G401 (cell line): Measurements from ENCODE around the gene IFT57. TPM values are rescaled to one million over a fixed set of nuclear protein-coding genes. Genes with fewer than 3 reads are reported as not detected.
"Not testable (repeated sequence)": the region's sequence is repeated elsewhere in the genome, so short reads cannot be mapped to it uniquely, and the experiment has no call there.

Source experiments
- DNase-seq: peaks from one replicate; pipeline ENCODE4 v3.0.0-alpha.2; 2015; ENCODE audit warnings: low spot score
- in situ Hi-C: cut with HindIII; loops from 2 replicates; pipeline ENCODE4 v1.10.0; 2016; ENCODE audit warnings: low sequenced_read_pairs, mixed read lengths
- total RNA-seq: library from RNA; depleted of rRNA; stranded (reverse); fragments of >200 nt; shearing (Covaris generic); gene quantifications from 2 replicates; pipeline ENCODE4 v1.2.3, GENCODE V29; 2014

IFT57 gene
- total RNA-seq, 1 experiment from 2014 or later: 113 TPM

DNA sequence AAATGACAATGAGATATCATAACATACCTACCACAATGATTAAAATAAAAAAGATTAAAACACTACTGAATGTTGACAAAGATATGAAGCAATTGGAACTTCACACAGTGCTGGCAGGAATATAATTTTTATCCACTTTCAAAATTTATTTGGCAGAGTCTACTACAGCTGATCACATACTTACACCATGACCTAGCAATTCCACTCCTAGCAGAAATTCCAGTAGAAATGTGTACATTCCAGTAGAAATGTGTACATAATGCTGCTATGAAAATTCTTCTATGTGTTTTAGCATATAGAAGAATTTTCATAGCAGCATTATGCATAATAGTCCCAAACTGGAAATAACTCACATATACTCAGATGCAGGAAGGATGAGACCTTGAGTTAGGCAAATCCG is 43.5 kb downstream of the IFT57 start:
- DNase-seq: no peak
- in situ Hi-C loops: no loop called here

DNA sequence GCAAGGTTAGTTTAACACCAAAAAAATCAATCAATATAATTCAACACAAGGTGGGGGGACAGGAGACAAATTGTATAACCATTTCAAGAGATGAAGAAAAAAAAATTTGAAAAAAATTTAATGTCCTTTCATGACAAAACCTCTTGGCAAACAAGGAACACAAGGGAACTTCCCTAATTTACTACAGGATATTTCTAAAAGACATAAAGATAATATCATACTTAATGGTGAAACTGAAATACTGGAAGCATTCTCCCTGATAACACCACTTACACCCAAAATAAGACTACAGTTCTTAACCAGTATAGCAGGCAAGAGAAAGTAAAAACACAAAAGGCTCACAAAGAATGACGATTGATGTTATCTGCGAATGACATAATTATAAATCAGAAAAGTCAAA is 44.7 kb downstream of the IFT57 start:
- DNase-seq: no peak
- in situ Hi-C loops: no loop called here

DNA sequence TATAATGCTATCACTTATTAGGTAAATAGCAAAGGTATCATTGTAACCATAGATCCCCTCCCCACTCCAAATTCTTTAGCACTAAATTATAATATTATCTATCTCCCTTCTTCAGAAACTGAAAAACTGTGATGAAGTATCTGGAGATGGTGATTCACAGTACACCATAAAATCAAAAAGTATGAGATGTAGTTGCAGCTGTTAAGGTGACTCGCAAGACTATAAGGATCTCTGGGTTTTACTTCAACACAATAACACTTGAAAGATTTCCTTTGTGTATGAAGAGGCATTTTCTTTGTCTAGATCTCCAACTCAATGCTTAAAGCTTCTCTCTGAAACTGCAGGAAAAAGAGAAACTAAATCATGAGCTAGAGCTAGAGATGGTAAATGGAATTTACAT is 46.9 kb downstream of the IFT57 start:
- in situ Hi-C loops: no loop called here
- DNase-seq: no peak

DNA sequence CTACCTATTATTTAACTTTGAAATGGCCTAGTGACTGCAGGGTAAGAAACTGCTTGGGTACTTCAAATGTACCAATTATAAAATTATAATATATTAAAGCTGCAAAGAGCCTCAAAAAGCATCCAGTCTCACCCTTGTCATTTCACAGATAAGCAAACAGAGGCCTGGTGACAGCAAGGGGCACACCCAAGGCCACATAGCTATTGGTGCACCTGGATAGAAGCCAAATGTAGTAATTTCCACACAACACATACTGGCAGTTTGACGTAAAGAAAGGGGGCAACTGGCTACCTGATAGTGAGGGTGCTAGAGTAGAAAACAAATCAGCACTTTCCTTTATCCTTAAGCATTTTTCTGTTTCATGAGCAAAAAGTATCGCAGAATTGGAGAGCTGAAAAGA is 51.1 kb downstream of the IFT57 start:
- DNase-seq: no peak
- in situ Hi-C loops: no loop called here

DNA sequence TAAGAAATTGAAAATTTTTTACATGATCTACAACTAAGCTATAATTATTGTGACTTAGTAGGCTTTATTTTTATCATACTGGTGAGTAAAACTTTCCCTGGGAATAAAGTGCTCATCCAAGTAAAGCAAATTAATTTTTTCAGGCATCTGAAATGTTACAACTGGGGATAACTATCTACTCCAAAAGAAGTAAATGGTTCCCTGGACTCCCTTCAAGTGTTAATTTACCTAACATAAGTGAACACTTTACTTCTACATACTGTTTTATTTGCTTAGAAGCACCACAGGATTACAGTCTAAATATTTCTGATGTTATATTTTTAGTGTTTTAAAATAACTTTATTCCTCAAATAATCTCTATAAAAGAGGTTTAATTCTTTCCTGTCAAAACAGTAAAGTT is 57.8 kb downstream of the IFT57 start:
- in situ Hi-C loops: no loop called here
- no peak for DNase-seq

DNA sequence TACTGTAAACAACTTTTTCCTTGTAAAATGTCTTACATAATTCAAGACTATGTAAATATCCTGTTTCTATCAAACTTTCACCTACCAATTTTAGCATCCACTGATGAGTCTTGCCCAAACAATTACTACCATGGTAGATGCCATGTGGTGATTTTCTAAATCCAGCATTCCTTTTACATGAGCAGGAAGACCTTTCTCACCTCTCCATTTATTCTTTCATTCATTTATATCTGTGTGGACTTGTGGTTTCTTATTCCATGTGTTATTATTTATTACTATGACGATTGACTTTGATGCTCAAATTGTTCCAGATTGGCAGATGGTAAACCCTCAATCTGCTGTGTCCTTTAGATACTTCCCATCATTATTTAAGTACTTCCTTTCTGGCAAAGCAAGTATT is 62.4 kb downstream of the IFT57 start:
- in situ Hi-C loops: no loop called here
- DNase-seq: no peak

DNA sequence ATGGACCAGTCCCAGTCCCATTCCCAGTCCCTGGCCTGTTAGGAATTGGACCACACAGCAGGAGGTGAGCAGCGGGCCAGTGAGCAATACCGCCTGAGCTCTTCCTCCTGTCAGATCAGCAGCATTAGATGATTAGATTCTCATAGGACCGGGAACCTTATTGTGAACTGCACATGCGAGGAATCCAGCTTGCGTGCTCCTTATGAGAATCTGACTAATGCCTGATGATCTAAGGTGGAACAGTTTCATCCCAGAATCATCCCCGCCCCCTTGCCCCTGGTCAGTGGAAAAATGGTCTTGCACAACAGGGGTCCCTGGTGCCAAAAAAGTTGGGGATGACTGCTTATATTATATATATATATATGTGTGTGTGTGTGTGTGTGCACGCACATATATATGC is 63.1 kb downstream of the IFT57 start:
- in situ Hi-C loops: no loop called here
- no peak for DNase-seq

DNA sequence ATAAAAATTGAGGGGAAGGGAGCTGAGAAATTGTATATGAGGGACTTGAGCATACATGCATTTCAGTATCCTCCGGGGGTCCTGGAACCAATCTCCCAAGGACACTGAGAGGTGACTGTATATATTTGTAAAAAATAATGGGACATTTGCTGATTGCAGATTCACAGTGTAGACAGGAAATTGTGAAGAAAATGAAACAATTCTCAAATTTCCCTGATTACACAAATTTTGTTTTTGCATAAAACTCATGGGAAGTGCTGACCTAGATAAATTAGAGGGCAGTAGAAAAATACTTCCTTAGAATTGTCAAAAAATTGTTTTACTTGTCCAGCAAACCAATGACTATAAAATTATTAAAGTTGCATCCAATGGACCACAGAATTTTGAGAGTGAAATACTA is 64.0 kb downstream of the IFT57 start:
- DNase-seq: no peak

DNA sequence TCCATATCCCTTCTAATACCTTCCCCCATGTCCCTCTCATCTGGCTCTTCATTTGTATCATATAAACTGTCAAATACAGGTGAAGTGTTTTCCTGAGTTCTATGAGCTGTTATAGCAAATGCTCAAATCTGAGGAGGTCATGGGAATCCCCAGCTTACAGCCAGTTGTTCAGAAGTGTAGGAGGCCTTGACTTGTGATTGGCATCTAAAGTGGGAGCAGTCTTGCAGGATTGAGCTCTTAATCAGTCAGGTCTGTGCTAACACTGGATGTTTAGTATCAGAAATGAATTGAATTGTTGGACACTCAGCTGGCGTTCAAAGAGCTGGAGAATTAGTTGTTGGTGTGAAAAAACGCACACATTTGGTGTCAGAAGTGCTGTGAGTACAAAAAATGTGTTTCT is 65.0 kb downstream of the IFT57 start:
- in situ Hi-C loops: no loop called here
- no peak for DNase-seq

More for the DNA sequence above, 64.0 kb downstream of the IFT57 start:
- in situ Hi-C loops: no loop called here

DNA sequence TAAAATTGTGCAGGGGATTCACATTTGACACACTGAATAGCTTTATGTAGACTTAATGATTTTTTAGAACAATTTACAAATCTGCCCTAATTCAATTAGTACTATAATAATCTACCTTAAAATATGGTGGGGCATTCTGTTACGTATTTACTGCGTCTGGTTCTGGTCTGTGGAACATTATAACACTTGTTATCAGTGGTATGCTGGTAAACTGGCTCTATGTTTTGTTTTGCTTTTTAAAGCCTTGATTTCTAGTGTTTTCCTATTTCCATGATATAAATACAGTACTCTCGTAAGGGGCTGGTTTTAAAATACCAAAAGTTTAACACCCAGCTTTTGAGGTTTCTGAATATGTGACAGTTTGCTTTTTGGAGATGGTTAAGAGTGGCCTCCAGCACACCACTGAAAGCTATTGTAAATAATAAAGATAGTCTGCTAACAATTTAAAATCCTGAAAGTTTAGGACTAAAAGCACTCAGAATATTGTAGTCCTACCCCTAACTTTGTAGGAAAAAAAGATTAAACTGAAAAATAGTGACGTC is 65.8 kb downstream of the IFT57 start:
- no peak for DNase-seq
- in situ Hi-C loops: no loop called here

DNA sequence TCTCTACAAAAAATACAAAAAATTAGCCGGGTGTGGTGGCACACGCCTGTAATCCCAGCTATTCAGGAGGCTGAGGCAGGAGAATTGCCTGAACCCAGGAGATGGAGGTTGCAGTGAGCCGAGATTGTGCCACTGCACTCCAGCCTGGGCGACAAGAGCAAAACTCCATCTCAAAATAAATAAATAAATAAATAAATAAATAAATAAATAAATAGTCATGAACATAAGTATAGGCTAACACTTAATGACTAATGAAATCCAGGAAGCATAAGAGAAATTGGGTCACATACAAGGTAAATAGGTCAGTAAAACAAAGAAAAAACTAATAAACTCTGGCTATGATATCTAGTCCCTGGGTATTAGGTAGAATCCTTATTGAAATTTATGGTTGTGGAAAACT is 66.6 kb downstream of the IFT57 start:
- DNase-seq, in situ Hi-C loops: not testable (repeated sequence)

DNA sequence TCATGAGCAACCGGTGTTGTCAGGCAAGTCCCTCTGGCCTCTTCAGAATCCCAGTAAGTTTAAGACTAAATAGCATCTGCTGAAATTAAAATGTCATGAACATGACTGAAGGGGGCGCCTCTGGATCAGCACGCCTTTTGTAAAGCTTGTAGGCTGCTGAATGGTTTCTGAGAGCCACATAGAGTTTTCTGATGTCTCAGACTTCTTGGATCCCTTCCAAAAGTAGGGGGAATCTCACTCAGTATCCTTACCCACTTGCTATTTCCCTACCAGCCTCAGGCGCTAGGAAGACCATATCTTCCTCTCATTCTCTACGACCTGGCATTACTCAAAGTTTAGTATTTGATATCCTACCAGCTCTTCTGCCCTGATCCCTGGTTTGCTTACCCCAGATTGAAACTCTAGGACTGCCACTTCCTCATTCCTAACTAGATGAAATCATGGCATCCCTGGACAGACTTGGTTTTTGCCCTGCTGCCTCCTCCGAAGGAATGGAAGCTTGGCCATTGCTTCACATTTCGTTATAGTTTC is 68.7 kb downstream of the IFT57 start:
- peak; percentile 20 for DNase-seq
- in situ Hi-C loops: no loop called here

DNA sequence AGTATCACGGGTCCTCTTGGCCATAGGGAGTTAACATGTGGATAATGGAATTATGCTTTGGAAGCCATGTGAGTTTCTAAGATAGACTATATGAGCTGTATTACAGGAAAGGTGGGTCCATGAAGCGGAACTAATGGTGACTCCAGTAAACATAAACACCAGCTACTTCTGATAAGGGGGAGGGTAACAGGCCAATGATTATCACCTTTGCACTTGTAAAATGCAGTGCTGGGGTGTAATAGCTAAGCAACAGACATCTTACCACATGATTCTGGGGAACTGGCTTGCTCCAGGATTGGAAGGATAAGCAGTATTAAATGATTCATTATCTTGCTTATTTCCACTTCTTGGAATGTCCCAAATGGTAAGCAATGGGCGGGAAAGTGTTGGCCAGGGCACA is 70.0 kb downstream of the IFT57 start:
- in situ Hi-C loops: no loop called here
- DNase-seq: no peak

DNA sequence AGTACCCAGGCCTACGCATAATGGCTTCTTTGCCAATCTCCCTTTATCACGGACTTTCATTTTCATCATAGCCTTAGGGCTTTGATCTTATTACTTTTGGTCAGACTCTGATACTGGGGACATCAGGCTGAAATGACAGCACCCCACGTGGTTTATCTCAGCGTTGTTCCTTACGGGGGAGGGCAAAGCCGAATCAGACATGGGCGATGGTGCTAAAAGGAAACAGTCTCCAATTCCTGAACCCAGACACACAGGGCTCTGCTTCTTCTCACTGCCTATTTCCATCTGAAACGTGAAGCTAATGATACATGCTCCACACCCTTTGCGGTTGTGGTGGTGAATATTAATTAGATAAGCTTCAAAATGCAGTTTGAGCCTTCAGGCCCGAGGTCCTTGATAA is 72.0 kb downstream of the IFT57 start:
- no peak for DNase-seq
- in situ Hi-C loops: no loop called here

DNA sequence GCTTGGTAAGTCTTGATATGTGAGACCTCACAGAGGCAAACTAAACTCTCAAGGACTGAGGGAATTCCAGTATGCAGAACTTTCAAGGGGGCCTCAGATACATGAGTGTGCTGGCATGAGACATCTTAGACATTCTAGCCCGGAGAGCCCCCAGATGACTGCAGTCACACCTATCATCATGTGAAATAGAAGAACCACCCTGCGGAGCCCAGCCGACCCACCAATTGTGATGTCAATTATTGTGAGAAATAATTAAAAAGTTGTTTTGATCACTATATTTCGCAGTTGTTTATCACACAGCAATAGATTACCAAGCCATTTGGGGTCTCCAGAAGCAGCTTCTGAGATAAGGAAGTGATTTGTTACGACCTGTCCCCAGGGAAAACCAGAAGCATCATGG is 76.1 kb downstream of the IFT57 start:
- in situ Hi-C loops: no loop called here

DNA sequence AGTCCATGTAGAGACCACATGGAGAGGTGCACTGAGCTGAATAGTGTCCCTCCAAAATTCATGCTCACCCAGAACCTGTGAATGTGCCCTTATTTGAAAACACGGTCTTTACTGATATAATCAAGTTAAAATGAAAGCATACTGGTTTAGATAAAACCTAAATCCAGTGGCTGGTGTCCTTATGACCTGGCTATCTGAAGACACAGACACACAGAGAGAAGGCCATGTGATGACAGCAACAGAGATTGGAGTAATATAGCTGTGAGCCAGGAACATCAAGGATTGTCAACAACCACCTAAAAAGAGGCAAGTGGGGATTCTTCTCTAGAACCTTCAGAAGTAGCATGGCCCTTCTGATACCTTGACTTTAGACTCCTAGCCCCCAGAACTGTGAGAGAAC is 76.6 kb downstream of the IFT57 start:
- DNase-seq: no peak
- in situ Hi-C loops: no loop called here

More for the DNA sequence above, 76.1 kb downstream of the IFT57 start:
- DNase-seq: no peak

DNA sequence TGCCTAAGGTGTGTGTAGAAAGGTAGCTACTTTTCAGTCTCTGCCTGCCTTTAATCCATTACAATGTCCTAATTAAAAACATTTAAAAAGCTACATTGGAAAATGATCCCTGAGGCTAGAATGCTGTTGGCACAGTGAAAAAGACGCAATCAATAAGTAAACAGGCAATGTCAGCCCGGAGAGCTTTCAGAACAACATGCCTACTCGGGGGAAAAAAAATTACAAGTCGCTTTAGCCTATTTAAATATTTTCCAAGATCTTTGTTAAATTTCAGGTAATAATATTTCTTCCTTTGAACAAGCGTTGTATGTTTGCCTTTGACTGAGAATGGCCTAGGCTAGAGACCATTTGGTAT is 84.8 kb downstream of the IFT57 start:
- in situ Hi-C loops: no loop called here
- no peak for DNase-seq

DNA sequence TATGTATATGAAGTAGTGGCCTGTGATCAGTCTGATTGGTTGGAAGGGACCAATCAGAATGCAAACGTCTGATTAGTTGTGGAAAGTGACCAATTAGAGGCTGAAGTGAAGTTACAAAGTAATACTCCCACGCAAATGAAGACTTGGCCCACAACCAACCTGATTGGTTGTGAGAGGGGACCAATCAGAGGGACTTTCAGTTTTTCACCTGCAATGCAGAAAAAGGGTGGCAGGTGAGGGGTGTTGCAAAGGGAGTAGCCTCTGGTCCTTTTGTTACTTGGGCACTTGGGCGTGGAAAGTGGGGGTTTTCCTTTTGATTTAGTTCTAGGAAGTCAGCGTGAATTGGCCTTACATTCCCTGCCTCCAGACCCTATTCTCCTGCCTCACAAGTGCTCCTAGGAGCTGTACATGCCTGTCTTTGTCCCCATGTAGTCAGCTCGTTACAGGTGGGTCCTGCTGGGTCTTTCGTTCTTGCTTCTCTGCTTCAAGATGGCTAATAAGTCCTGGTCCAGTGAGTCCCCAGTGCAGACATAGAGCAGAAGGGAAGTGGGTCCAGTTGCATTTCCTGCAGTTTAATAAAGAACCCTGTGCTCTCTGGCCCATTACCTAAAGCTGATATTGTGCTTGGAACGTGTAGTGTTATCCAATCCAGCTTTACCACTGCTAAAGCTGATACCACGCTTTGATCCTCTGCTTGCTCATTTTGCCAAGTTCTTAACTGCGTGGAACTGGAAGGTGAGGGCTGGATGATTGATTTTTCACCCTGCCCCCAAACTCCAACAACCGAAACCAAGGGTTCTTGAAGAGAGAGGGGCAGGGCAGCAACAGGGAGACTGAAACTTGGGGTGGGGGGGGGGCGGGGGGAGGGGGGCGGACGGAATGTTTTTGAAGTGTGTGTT is 85.4 kb downstream of the IFT57 start:
- DNase-seq: no peak
- in situ Hi-C loops: no loop called here

DNA sequence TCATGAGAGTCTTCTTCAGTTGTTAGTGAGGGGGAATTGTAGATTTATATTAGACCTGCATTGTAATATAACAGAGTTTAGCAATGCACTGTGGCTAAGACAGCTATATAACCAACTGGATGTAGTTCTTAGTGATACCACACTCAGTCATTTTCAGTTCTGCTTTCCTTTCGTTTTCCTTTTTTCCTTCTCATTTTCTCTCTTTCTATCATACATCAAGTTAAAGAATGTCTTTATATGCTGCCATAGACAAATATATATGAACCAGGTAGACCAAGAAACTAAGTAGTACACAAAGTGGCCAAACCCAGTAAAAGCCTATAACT is 87.7 kb downstream of the IFT57 start:
- in situ Hi-C loops: no loop called here
- no peak for DNase-seq

DNA sequence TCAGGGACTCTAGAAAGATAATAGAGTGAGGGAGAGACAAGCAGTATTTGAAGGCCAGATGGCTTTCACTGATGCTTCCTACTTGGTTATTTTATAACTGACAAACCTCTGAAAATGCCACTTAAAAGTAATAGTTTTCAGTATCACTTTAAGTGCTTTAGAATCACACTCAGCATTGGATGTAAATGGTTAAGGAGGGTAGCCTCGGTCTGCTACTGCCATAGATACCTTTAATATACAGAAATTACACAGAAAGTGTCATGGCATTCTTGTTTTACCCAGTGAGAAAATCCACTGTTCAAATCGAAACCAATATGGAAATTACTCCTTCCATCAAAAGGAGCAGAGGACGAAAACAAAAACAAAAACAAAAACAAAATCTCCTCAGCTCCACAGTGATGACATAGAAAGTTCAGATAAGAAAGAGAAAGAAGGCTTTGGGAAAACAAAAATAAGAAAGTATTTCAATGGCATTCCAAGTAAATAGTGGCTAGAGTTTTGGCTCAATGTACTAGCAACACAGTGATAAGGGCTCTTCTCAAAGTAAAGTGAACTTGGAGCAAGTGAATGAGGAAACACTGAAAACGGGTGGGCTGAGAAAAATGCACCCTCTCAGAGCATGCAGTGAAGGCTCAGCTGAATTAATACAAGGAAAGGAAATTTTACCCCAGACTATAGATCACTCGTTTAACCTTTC is 88.2 kb downstream of the IFT57 start:
- in situ Hi-C loops: no loop called here

DNA sequence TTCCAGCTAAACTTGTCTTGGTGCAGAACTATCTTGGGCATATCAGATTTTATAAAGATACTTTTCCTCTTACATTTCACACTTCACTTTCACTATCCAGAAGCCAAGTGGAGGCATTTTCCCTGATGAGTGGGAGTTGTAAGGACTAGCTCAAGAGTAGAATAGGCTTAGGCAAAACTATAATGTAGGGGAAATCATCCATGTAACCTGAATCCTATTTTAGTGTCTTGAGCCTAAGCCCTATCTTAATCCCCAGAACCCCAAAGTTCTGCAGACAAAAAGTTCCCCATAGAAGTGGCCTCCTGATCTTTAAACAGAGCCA is 89.2 kb downstream of the IFT57 start:
- no peak for DNase-seq
- in situ Hi-C loops: no loop called here

More for the DNA sequence above, 88.2 kb downstream of the IFT57 start:
- DNase-seq: no peak
